Spleen (tissue), 7 donors: ENCODE results near the gene TMEM183A.

Experiments
- CTCF ChIP-seq, 11 experiments: fragments of 200-600 bp in 7 of 11; fragments of 450-650 bp in 4 of 11; sonication (generic) in 4 of 11; IDR thresholded peaks in 8 of 11; conservative IDR thresholded peaks in 3 of 11; 1 replicate in 7 of 11; 2 replicates in 4 of 11; pipeline versions ENCODE4 v1.4.0 to v1.8.0; 2016 to 2021; ENCODE audit warnings: antibody characterized with exemption in 11 of 11, inconsistent platforms in 4 of 11, mild to moderate bottlenecking in 1 of 11
- POLR2A ChIP-seq, 3 donors: fragments of 450-650 bp; IDR thresholded peaks; one replicate each; pipeline ENCODE4 v1.5.1; 2017; ENCODE audit warnings: antibody characterized with exemption in 3 of 3, mild to moderate bottlenecking in 1 of 3
- donor health status: DM: no; HTN: no; CAD: no; lungs with moderate emphysema.
- donor health status: DM: no; HTN: no; CAD: no.
- donor health status: DM: no; HTN: no; CAD: no.

- no peak for TF ChIP-seq CTCF (IDR thresholded peaks at IDR 0.05 in 8 of 11, conservative IDR thresholded peaks at IDR 0.05 in 3 of 11)
- no peak for TF ChIP-seq POLR2A (IDR thresholded peaks at IDR 0.05)
Observed at GRCh38 chr1:203041351-203041932, 34.3 kb downstream of the TMEM183A start.
